ENCODE results near the gene VSTM2B.
"Not testable (repeated sequence)": the region's sequence is repeated elsewhere in the genome, so short reads cannot be mapped to it uniquely, and the experiment has no call there.

The VSTM2B gene

DNA sequence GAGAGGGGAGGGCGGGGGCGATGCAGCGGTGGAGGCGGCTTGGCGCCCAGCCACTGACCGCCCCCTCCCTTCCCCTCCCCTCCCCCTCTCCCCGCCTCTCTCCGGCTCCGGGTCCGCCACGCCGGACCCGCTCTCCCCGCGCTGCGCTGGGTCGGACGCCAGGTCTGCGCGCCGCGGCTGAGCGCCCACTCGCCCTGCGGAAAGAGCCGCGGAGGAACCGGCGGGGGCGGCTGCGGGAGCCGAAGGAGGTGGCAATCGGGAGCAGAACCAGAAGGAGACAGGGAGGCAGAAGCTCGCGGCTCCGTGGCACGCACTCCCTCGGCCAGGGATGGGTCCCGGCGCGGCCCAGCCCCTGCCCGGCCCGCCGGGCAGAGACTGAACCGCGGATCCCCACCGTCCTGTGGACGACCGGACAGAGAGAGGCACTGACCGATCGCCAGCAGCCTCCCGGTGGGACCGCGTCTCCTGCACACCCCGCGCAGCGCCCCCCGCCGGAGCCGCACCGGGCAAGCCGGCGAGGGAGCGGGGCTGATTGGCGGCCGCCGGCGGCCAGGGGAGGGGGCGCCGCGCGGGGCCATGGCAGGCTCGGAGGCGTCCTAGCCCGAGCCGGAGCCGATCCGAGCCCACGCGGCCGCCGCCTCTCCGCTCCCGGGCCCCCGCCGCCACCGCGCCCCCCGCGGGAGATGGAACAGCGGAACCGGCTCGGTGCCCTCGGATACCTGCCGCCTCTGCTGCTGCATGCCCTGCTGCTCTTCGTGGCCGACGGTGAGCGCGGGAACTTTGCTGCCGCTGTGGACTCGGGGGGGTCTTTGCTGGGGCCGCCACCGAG, at the start of gene VSTM2B:
VSTM2B (plus strand) TSS at position 94 of the 829 bp plus-strand sequence; CDS start at position 684, 590 bp downstream.
- Mint-ChIP-seq H3K4me3 (no peak within 1 kb of the TSS), H3K27ac (no peak within 1 kb of the TSS), H3K9me3 (no peaks in the 10 kb centered on the region), H3K4me1 (ENCODE audit: low read depth) (peaks cover 29% of the 10 kb centered on the region), H3K36me3 (ENCODE audit: low read depth) (no peaks in the 10 kb centered on the region), H3K27me3 (peaks cover 56% of the 10 kb centered on the region)

DNA sequence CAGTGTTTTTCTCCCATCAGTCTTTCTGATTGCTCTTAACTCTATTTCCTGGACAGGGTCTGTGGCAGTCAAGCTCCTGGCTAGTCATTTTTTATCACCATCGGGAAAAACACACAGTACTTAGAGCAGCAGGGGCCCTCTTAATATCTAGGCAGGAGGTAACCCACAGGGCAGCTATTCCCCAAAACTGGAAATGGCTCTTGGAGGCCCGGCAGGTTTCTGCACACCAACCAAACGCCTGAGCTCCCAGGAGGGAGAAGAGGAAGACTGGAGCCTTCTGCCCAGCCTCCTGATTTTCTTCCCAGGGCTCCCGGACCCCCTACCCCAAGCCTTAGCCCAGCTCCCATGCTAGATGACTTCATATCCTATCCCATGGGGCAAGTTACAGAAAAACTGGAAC, 49.3 kb upstream of the VSTM2B start:
- Mint-ChIP-seq H3K36me3 (ENCODE audit: low read depth) (no peaks in the 10 kb centered on the region), H3K27me3 (peaks cover 21% of the 10 kb centered on the region), H3K4me1 (ENCODE audit: low read depth) (no peaks in the 10 kb centered on the region), H3K9me3 (peaks cover 10% of the 10 kb centered on the region), H3K4me3 (no peak overlapping the region), H3K27ac (no peak overlapping the region)

DNA sequence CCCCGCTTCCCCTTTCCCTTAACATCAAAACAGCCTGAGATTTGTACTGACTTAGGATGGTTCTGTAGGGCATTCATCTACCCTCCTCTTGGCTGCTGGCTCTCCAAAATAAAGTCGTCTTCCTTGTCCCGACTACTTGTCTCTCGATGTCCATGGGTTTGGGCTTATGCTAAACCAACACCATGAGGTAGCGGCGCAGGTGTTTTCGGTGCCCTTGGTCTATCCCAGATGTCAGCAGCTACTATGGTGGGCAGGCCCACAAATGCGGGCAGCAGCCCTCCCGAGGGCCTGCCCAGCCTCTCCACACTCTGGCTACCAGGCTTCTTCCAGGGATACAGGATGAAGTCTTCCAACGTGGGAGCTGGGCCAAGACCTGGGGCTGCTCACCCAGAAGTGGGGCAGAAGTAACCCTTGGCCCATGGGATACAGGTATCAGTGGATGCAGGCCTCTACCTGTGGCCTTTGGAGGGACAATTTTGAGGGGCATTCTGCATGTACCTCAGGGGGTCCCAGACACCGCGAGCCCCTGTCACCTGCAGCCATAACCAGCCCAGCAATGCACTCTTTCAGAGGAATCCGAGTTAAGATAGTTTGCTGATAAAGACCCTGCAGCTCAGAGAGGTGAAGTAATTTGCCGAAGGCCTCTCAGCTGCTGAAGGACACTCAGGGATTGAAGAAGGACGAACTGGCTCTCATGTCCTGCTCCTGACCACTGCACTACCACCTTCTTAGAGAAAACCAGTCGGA, 47.8 kb upstream of the VSTM2B start:
- Mint-ChIP-seq H3K27me3 (peaks cover 17% of the 10 kb centered on the region), H3K36me3 (ENCODE audit: low read depth) (no peaks in the 10 kb centered on the region), H3K4me1 (ENCODE audit: low read depth) (no peaks in the 10 kb centered on the region), H3K4me3 (no peak overlapping the region), H3K9me3 (peaks cover 10% of the 10 kb centered on the region), H3K27ac (no peak overlapping the region)

DNA sequence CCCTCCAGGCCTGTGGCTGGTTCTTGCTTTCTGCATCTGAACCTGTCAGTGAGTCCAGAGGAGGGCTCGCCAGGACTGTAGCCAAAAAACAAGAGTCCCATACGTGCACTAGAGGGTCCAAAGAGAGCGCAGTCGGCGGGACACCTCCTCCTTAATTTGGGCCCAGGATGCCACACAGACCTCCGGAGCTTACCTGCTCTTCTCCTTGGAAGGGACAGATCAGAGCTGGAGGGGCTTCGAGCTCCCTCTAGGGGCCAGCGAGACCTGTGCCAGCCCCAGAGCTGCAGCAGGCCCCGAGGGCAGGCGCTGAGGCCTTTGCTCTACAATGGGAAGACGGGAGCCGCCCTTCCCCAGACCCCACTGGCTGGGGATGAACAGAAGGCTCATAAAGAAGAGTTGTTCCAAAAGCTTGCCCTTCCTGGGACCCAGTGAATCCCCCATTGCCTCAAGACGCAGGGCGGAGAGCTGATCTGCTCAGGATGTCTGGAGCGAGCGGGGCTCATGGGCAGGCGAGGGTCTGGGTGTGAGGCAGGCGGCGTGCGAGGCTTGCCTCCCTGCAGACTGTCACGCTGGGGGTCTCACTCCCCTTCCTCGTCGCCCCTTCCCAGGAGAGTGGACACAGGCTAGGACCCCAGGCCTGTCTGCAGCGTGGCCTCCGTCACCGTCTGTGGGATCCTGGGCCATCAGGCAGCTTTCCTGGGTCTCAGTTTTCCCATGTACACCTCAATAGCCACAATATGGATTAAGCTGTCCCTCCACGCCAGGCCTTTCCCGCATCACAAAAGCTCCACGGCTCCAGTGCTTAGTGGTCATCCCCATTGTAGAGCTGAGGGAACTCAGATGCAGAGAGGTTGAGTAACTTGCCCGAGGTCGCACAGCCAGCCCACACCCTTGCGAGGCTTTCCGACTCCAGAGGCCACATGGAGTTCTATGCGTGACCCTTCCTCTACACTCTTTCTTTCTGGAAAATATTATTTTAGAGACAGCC, 46.9 kb upstream of the VSTM2B start:
- H3K27me3 Mint-ChIP-seq, result peaks cover 10% of the 10 kb centered on the region

DNA sequence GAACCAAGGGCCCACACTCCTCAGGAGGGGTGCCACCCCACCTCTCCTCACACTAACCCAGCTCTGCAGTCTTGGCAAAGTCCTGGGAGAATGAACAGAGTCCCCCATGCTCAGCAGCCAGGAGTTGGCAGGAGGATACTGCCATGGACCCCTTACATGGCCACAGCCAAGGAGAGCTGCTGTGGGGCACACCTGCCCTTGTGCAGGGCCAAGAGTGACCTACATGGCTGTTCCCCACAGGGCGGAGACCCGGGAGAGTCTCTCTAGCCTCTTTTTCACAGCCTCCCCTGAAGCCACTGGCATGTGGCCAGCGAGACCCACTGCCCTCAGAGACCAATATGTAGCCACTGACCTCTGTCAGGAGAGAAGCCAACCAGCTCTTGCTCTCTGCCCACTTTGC, 45.9 kb upstream of the VSTM2B start:
- H3K4me3 Mint-ChIP-seq, result no peak overlapping the region
- peaks cover 8% of the 10 kb centered on the region for H3K27me3 Mint-ChIP-seq

More for the DNA sequence above, 46.9 kb upstream of the VSTM2B start:
- no peaks in the 10 kb centered on the region for H3K36me3 Mint-ChIP-seq (ENCODE audit: low read depth)
- H3K4me3 Mint-ChIP-seq, result no peak overlapping the region
- H3K4me1 Mint-ChIP-seq (ENCODE audit: low read depth), result no peaks in the 10 kb centered on the region
- no peak overlapping the region for H3K27ac Mint-ChIP-seq
- H3K9me3 Mint-ChIP-seq, result peaks cover 10% of the 10 kb centered on the region

DNA sequence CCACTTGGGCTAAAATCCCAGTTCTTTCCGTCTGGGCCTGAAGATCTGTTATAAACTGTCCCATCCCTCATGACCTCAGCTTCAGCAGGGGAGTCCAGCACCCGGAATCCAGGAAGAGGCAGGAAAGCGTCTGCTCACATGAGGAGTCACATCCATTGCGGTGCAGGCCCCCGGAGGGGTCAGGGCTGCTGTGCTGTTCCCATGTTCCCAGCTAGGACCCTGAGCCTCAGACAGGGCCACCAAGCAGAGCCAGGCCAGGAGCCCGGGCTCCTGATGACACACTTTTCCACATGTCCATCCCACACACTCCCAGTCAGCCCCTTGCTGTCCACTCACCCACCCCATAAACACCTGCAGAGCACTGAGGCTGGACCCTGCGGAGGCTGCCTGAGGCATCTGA, 45.3 kb upstream of the VSTM2B start:
- Mint-ChIP-seq H3K27ac (no peak overlapping the region), H3K27me3 (peaks cover 5% of the 10 kb centered on the region), H3K4me1 (ENCODE audit: low read depth) (no peaks in the 10 kb centered on the region), H3K9me3 (peaks cover 10% of the 10 kb centered on the region), H3K4me3 (no peak overlapping the region), H3K36me3 (ENCODE audit: low read depth) (no peaks in the 10 kb centered on the region)

More for the DNA sequence above, 45.9 kb upstream of the VSTM2B start:
- Mint-ChIP-seq H3K27ac (no peak overlapping the region), H3K4me1 (ENCODE audit: low read depth) (no peaks in the 10 kb centered on the region), H3K9me3 (peaks cover 10% of the 10 kb centered on the region), H3K36me3 (ENCODE audit: low read depth) (no peaks in the 10 kb centered on the region)

DNA sequence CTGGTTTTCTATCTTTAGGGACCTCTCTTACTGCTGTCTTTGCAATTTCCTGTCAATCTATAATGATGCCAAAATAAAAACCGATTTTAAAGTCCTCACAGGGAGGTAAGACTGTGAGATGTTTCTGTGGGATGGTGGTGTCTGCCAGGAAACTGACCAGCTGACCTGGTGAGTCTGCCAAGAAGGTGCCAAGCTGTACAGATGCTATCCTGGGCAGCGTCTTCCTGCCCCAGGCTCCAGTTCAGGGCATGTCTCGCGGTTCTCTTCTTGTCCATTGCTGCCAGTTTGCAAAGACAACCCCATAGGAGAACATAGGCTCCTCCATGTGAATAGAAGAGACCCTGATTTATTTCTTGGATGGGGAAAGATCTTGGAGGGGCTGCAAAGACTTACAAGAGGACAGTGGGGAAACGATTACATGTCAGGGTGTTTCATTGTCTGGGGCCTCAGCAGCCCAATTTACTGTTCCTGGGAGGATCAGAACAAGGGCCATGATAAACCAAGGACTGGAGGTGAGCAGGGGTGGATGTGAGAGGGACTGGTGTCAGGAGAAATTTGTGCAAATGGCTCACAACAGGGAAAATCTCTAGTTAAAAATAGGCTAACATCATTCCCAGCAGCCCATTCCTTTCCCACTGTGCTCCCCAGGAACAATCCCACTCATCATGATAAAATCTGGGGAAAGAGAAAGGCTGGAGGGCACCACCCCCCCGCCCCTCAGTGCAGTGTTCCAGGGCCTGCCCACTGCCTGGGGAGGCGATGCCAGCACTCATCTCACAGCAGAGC, 42.7 kb upstream of the VSTM2B start:
- H3K27ac Mint-ChIP-seq, result no peak overlapping the region
- peaks cover 15% of the 10 kb centered on the region for H3K27me3 Mint-ChIP-seq
- H3K4me3 Mint-ChIP-seq, result no peak overlapping the region
- peaks cover 10% of the 10 kb centered on the region for H3K9me3 Mint-ChIP-seq
- no peaks in the 10 kb centered on the region for H3K4me1 Mint-ChIP-seq (ENCODE audit: low read depth)
- no peaks in the 10 kb centered on the region for H3K36me3 Mint-ChIP-seq (ENCODE audit: low read depth)

DNA sequence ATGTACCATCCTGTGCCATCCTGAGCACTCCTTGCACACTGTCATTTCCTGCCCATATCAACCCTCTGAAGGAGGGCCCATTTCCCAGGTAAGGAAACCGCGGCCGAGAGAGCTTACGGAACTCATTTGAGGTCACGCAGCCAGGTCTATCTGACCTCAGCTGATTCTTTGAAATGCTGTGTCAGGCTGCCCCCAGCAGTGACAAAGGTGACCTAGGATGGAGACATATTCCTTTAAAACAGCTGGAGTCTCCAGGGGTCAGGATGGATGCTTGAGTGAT, 42.2 kb upstream of the VSTM2B start:
- H3K27ac Mint-ChIP-seq, result no peak overlapping the region
- H3K36me3 Mint-ChIP-seq (ENCODE audit: low read depth), result no peaks in the 10 kb centered on the region
- H3K4me1 Mint-ChIP-seq (ENCODE audit: low read depth), result no peaks in the 10 kb centered on the region
- peaks cover 15% of the 10 kb centered on the region for H3K27me3 Mint-ChIP-seq
- no peak overlapping the region for H3K4me3 Mint-ChIP-seq
- H3K9me3 Mint-ChIP-seq, result peaks cover 10% of the 10 kb centered on the region

DNA sequence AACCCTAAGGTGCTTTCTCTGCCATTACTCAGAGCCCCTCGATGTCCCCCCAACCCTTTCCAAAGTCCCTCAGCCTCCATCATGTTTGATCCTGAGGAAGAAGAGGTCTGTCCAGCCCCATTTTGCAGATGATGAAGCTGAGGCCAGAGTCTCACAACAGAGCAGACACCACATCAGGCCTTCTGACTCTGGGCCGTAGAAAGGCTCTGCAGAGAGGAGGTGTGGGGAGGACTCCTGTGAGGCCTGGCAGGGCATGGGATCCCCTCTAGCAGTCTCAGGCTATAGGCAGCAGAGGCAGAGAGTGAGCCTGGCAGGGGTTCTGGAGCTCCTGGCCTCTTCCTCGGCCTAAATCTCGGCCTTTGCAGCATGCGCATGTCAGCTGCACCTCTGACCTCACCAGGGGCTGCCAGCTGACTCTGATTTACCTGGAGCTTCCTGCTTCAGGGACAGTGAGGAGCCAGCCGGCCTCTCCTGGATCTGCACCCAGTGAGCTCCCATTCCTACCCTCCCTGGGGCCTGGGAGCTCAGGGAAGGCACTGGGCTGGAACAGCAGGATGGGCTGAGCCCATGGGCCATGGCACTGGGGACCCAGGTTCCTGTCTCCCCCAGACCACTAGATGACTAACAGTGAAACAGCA, 41.7 kb upstream of the VSTM2B start:
- H3K27ac Mint-ChIP-seq, result no peak overlapping the region
- H3K4me3 Mint-ChIP-seq, result no peak overlapping the region
- H3K4me1 Mint-ChIP-seq (ENCODE audit: low read depth), result no peaks in the 10 kb centered on the region
- H3K27me3 Mint-ChIP-seq, result peaks cover 15% of the 10 kb centered on the region
- peaks cover 10% of the 10 kb centered on the region for H3K9me3 Mint-ChIP-seq
- H3K36me3 Mint-ChIP-seq (ENCODE audit: low read depth), result no peaks in the 10 kb centered on the region

DNA sequence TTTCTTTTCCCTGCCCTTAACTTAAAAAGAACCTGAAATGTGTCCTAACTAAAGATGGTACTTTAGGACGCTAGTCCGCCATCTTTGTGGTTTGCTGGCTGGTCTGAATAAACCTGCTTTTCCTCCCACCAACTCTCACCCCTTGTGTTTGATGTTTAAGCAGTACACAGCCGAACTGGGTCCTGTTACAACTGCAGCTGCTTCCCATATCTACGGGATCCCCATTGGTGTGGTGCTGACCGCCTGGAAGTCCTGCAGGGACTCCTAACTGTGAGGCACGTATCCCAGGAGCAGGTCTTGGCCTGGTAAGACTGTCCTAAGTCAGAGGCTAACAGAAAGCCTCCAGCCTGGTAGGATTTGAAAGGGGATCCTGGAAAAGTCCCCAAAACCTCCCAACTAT, 40.9 kb upstream of the VSTM2B start:
- Mint-ChIP-seq H3K27me3 (peaks cover 23% of the 10 kb centered on the region), H3K36me3 (ENCODE audit: low read depth) (no peaks in the 10 kb centered on the region), H3K4me3 (no peak overlapping the region), H3K9me3 (peaks cover 10% of the 10 kb centered on the region), H3K4me1 (ENCODE audit: low read depth) (no peaks in the 10 kb centered on the region), H3K27ac (no peak overlapping the region)

DNA sequence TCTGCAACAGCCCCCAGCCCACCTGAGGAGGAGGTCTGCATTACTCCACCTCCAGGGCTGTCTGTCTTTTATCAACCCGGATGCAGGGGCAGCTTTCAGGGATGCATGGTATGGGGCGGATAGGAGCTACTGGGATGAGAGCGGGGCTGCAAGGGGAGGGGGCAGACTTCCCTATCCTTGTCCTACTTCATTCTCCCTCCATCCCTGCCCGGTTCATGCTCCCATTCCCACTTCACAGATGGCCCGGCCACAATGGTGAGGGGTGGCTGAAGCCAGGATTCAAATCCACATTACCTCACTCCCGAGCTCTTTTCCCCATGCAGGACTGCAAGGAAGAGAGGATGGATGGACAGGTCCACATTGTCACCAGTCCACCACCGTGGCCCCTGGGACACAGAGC, 40.5 kb upstream of the VSTM2B start:
- Mint-ChIP-seq H3K4me3 (no peak overlapping the region), H3K27me3 (peaks cover 26% of the 10 kb centered on the region), H3K36me3 (ENCODE audit: low read depth) (no peaks in the 10 kb centered on the region), H3K27ac (no peak overlapping the region), H3K4me1 (ENCODE audit: low read depth) (no peaks in the 10 kb centered on the region), H3K9me3 (peaks cover 8% of the 10 kb centered on the region)

DNA sequence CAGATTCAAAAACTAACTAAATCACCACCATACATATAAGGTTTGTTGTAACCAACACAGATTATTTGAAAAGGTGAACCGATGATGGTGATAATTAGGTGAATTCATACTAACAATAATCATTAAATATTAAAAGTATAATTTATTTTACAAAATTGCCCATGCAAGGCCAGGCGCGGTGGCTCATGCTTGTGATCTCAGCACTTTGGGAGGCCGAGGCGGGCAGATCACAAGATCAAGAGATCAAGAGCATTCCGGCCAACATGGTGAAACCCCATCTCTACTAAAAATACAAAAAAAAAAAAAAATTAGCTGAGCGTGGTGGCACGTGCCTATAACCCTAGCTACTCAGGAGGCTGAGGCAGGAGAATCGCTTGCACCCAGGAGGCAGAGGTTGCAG, 38.8 kb upstream of the VSTM2B start:
- H3K36me3 Mint-ChIP-seq (ENCODE audit: low read depth); H3K4me3 Mint-ChIP-seq; H3K4me1 Mint-ChIP-seq (ENCODE audit: low read depth); H3K9me3 Mint-ChIP-seq; H3K27ac Mint-ChIP-seq: not testable (repeated sequence)
- H3K27me3 Mint-ChIP-seq, result peaks cover 35% of the 10 kb centered on the region

DNA sequence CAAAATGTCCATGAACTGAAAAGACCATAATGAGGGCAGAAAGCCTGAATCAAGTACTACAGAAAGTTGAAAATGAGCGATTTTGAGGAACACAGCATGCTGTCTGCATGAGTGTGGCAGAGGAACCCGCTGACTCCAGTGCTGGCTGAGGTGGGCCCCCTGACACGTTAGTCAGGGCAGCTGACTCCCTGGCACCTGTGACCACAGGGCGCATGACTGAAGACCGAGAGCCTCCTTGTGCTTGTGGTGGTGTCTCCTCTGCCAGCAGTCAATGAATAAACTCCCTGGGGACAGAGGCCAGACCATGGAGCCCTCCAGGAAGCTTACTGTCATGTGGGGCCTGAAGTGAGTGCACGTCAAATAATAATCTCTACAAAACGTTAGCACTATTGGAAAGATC, 38.4 kb upstream of the VSTM2B start:
- Mint-ChIP-seq H3K4me3 (no peak overlapping the region), H3K27me3 (peaks cover 40% of the 10 kb centered on the region), H3K9me3 (no peaks in the 10 kb centered on the region), H3K36me3 (ENCODE audit: low read depth) (no peaks in the 10 kb centered on the region), H3K27ac (no peak overlapping the region), H3K4me1 (ENCODE audit: low read depth) (no peaks in the 10 kb centered on the region)

DNA sequence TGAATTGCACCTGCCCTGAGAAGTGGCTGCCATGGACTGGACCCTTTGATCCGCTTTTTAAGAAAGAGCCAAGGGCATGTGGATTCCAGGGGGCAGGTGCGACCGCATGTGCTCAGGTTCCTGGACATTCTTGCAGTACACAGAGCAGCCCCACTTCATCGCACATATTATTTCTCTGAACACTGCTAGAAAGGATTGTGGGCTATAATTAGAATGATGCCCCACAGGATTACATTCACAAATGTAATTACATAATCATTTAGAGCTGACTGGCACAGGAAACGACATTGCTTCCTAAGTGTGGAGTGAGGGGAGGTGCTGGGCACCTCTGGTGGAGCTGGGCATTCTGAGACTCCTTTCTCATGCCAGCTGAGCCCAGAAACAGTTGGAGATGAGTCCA, 37.5 kb upstream of the VSTM2B start:
- Mint-ChIP-seq H3K36me3 (ENCODE audit: low read depth) (no peaks in the 10 kb centered on the region), H3K27ac (no peak overlapping the region), H3K4me1 (ENCODE audit: low read depth) (no peaks in the 10 kb centered on the region), H3K9me3 (no peaks in the 10 kb centered on the region), H3K4me3 (no peak overlapping the region), H3K27me3 (peaks cover 47% of the 10 kb centered on the region)

Measured in stimulated activated naive CD8-positive, alpha-beta T cell treated with anti-CD3 and anti-CD28 coated beads, Interleukin-15, Interleukin-2, amounts not matched to agents 100 ng/mL and 50 ng/mL, for 24 hours (primary cell).